GM23338 (cell line): ENCODE results near the gene ANXA3. TPM values are rescaled to one million over a fixed set of nuclear protein-coding genes. Genes with fewer than 3 reads are reported as not detected.

Experiments used
- ATAC-seq: fragments of 200-7000 bp; cut with Tn5 transposase; 3 replicates; pipeline ENCODE4 v1.9.1; 2020
- DNase-seq: peaks from one replicate; pipeline ENCODE4 v3.0.0-alpha.2; 2015; ENCODE audit warnings: low spot score
- H2AFZ ChIP-seq: fragments of 200-600 bp; sonication (generic); 2 replicates; pipeline ENCODE4 v1.8.0; 2016; ENCODE audit warnings: antibody characterized with exemption, mild to moderate bottlenecking, moderate library complexity
- H3F3A ChIP-seq: fragments of 200-600 bp; sonication (generic); replicated peaks from 2 replicates; pipeline ENCODE4 v1.8.0; 2017; ENCODE audit warnings: antibody characterized with exemption, mixed run types, low read depth
- H3K27ac ChIP-seq: fragments of 200-600 bp; sonication (generic); 2 replicates; pipeline ENCODE4 v1.6.1; 2016; ENCODE audit warnings: low read depth
- H3K27me3 ChIP-seq: fragments of 200-600 bp; sonication (generic); 2 replicates; pipeline ENCODE4 v1.8.0; 2016; ENCODE audit warnings: mild to moderate bottlenecking, mixed run types, moderate library complexity; ENCODE audit not compliant: insufficient read depth
- H3K36me3 ChIP-seq: fragments of 200-600 bp; sonication (generic); 2 replicates; pipeline ENCODE4 v1.8.0; 2016; ENCODE audit warnings: mild to moderate bottlenecking; ENCODE audit not compliant: insufficient read depth
- H3K4me1 ChIP-seq: fragments of 200-600 bp; sonication (generic); 2 replicates; pipeline ENCODE4 v1.8.0; 2016; ENCODE audit warnings: mild to moderate bottlenecking, moderate library complexity; ENCODE audit not compliant: insufficient read depth
- H3K4me2 ChIP-seq: fragments of 200-600 bp; sonication (generic); 2 replicates; pipeline ENCODE4 v1.7.1; 2017; ENCODE audit warnings: mixed run types
- H3K4me3 ChIP-seq: fragments of 200-600 bp; sonication (generic); 2 replicates; pipeline ENCODE4 v1.6.1; 2016; ENCODE audit warnings: mixed run types
- H3K79me2 ChIP-seq: fragments of 200-600 bp; sonication (generic); replicated peaks from 2 replicates; pipeline ENCODE4 v1.8.0; 2017; ENCODE audit warnings: mild to moderate bottlenecking; ENCODE audit not compliant: insufficient read depth
- H3K9me2 ChIP-seq: fragments of 200-600 bp; sonication (generic); 2 replicates; pipeline ENCODE4 v1.8.0; 2017; ENCODE audit not compliant: insufficient read depth
- H4K20me1 ChIP-seq: fragments of 200-600 bp; sonication (generic); replicated peaks from 2 replicates; pipeline ENCODE4 v1.8.0; 2017; ENCODE audit warnings: mild to moderate bottlenecking; ENCODE audit not compliant: insufficient read depth
- H3K27ac Mint-ChIP-seq: 2 replicates; pipeline ENCODE4 v1.8.0; 2020; ENCODE audit warnings: inconsistent platforms, mild to moderate bottlenecking, moderate library complexity, mixed read lengths
- H3K27me3 Mint-ChIP-seq: 3 replicates; pipeline ENCODE4 v1.8.0; 2022; ENCODE audit warnings: low read depth, mild to moderate bottlenecking, moderate library complexity, mixed read lengths, inconsistent platforms; ENCODE audit not compliant: insufficient read depth, poor library complexity
- H3K36me3 Mint-ChIP-seq: 3 replicates; pipeline ENCODE4 v1.8.0; 2021; ENCODE audit warnings: low read depth, mild to moderate bottlenecking, inconsistent platforms, moderate library complexity, mixed read lengths
- H3K4me1 Mint-ChIP-seq: 3 replicates; pipeline ENCODE4 v1.8.0; 2020; ENCODE audit warnings: mild to moderate bottlenecking, inconsistent platforms, mixed read lengths
- H3K4me3 Mint-ChIP-seq: 3 replicates; pipeline ENCODE4 v1.8.0; 2021; ENCODE audit warnings: moderate library complexity, mild to moderate bottlenecking, inconsistent platforms, mixed read lengths
- H3K9me3 Mint-ChIP-seq: 3 replicates; pipeline ENCODE4 v1.8.0; 2020; ENCODE audit warnings: moderate library complexity, mild to moderate bottlenecking, inconsistent platforms, mixed read lengths
- CREB1 ChIP-seq: fragments of 250-450 bp; sonication (Bioruptor Pico); IDR thresholded peaks from 2 replicates; pipeline ENCODE4 v1.5.0; 2020; ENCODE audit warnings: low read depth, mild to moderate bottlenecking, moderate library complexity
- ZNF114 ChIP-seq: fragments of 250-450 bp; sonication (Bioruptor Pico); IDR thresholded peaks from 2 replicates; pipeline ENCODE4 v1.5.0; 2020; ENCODE audit warnings: mild to moderate bottlenecking, moderate library complexity
- ZNF462 ChIP-seq: fragments of 250-450 bp; sonication (Bioruptor Pico); IDR thresholded peaks from 2 replicates; pipeline ENCODE4 v1.5.0; 2020; ENCODE audit warnings: mild to moderate bottlenecking, moderate library complexity
- polyA plus RNA-seq: library from polyadenylated mRNA; unstranded; fragments of >200 nt; fragmentation: Nextera tagmentation; extraction: Ambion mirVana; gene quantifications from 2 replicates; pipeline ENCODE4 v1.2.1, GENCODE V29; 2016
- total RNA-seq: library from RNA; depleted of rRNA; stranded (reverse); fragments of >200 nt; shearing (Covaris generic); gene quantifications from 2 replicates; pipeline ENCODE4 v1.2.3, GENCODE V29; 2014

The ANXA3 gene
- total and polyA plus RNA-seq, 2 experiments from 2014 or later = 20.3 to 31.5 TPM

GRCh38 chr4:78654807-78655206 is 103.2 kb downstream of the ANXA3 start (continued):
- TF ChIP-seq ZNF462 (no peak), ZNF114 (no peak), CREB1 (no peak)

GRCh38 chr4:78656968-78657445 is 105.4 kb downstream of the ANXA3 start:
- no peaks in the 10 kb centered on the region for H3K27me3 Mint-ChIP-seq
- H3K9me2 ChIP-seq = no peaks in the 10 kb centered on the region
- H3K4me1 ChIP-seq = 0 out of 2 replicates have a peak, but pooled peaks cover 3% of the 10 kb centered on the region
- H3K4me3 Mint-ChIP-seq = no peak overlapping the region
- H3K27ac Mint-ChIP-seq = no peak overlapping the region
- H4K20me1 ChIP-seq = no peaks in the 10 kb centered on the region
- no peaks in the 10 kb centered on the region for H3K9me3 Mint-ChIP-seq
- H3K27me3 ChIP-seq = no peaks in the 10 kb centered on the region
- H3K4me3 ChIP-seq = no peak overlapping the region
- H3K36me3 Mint-ChIP-seq = no peaks in the 10 kb centered on the region
- ATAC-seq = no peak
- H3F3A ChIP-seq = no peaks in the 10 kb centered on the region
- H3K4me2 ChIP-seq = no peak overlapping the region
- H3K79me2 ChIP-seq = no peaks in the 10 kb centered on the region
- DNase-seq = no peak
- no peak overlapping the region for H3K27ac ChIP-seq
- TF ChIP-seq ZNF462 = no peak
- H3K4me1 Mint-ChIP-seq = peaks cover 6% of the 10 kb centered on the region
- peak overlapping the region; percentile 54; the same call in 1 of the 2 replicates for H2AFZ ChIP-seq
- no peaks in the 10 kb centered on the region for H3K36me3 ChIP-seq
